GM08714 (cell line): Measurements from ENCODE around the gene ATF7IP2.
"Not testable (repeated sequence)": the region's sequence is repeated elsewhere in the genome, so short reads cannot be mapped to it uniquely, and the experiment has no call there.

Experiments
- H3K4me3 ChIP-seq: fragments of 200-500 bp; sonication (Bioruptor generic); 2 replicates; pipeline ENCODE4 v1.5.1; 2014; ENCODE audit warnings: mild to moderate bottlenecking, low read length, inconsistent platforms
- ZNF274 ChIP-seq: IDR thresholded peaks from 2 replicates; pipeline ENCODE4 v1.6.1; 2012; ENCODE audit warnings: mild to moderate bottlenecking, low read depth, low read length

ATF7IP2 gene, protein sequence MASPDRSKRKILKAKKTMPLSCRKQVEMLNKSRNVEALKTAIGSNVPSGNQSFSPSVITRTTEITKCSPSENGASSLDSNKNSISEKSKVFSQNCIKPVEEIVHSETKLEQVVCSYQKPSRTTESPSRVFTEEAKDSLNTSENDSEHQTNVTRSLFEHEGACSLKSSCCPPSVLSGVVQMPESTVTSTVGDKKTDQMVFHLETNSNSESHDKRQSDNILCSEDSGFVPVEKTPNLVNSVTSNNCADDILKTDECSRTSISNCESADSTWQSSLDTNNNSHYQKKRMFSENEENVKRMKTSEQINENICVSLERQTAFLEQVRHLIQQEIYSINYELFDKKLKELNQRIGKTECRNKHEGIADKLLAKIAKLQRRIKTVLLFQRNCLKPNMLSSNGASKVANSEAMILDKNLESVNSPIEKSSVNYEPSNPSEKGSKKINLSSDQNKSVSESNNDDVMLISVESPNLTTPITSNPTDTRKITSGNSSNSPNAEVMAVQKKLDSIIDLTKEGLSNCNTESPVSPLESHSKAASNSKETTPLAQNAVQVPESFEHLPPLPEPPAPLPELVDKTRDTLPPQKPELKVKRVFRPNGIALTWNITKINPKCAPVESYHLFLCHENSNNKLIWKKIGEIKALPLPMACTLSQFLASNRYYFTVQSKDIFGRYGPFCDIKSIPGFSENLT

DNA sequence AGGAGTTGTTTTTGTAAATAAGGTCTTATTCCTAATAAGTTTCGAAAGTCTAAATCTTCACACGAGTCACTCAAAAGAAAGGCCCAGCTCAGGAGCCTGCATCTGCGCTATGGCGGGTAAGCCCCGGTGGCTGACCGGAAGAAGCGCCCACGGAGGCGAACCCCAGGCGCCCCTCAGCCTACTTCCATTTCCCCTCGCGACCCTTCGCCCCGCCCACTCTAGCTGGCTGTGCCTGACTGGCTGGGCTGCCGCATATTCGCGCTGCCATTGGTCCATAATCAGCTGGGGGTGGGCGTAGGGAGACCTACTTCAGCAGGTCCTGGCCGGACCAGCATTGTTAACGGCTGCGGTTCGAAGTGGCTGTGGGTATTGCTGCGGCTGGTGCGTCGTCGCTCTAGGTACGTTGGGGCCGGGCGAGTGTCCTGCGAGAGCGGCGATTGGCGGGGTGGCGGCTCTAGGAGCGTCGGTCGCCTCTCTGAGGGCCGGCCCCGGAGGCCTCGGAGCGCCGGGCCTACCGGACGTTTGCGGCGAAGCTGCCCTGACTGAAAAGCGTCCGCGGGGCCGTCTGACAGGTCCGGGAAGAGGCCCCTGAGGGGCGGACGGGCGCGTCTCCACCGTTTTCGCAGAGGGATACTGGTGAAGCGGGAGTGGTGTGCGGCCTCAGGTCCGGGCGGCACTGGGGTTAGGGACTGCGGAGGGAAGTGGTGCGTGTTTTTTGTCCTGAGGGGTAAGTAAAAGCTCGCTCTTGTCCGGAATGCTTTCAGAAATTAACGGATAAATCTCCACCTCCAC lies at the start of gene ATF7IP2:
ATF7IP2 (plus strand) TSS at position 337 of the 792 bp plus-strand sequence. CDS start 44,560 bp downstream, outside the sequence.
- H3K4me3 ChIP-seq, result peak within 1 kb of the TSS; percentile 90
- no peak for TF ChIP-seq ZNF274

DNA sequence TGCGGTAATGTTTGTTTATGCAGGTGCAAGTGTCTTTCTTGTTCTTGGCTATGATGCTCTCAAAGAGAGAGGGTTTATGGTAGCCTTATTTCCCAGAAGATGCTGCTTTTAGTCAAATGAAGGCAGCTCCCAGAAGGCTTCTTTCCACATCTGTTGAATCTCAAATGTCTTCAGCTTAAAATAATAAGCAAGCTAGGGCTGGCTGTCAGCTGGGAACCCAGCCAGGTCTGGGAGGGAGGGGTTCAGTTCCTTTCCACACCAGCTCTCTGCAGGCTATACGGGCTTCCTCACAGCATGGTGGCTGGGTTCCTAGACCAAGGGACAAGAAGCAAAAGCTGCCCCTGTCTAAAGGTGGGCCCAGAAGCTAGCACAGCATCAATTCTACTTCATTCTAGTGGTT lies 47.4 kb upstream of the ATF7IP2 start:
- no peak overlapping the region for H3K4me3 ChIP-seq
- no peak for TF ChIP-seq ZNF274

DNA sequence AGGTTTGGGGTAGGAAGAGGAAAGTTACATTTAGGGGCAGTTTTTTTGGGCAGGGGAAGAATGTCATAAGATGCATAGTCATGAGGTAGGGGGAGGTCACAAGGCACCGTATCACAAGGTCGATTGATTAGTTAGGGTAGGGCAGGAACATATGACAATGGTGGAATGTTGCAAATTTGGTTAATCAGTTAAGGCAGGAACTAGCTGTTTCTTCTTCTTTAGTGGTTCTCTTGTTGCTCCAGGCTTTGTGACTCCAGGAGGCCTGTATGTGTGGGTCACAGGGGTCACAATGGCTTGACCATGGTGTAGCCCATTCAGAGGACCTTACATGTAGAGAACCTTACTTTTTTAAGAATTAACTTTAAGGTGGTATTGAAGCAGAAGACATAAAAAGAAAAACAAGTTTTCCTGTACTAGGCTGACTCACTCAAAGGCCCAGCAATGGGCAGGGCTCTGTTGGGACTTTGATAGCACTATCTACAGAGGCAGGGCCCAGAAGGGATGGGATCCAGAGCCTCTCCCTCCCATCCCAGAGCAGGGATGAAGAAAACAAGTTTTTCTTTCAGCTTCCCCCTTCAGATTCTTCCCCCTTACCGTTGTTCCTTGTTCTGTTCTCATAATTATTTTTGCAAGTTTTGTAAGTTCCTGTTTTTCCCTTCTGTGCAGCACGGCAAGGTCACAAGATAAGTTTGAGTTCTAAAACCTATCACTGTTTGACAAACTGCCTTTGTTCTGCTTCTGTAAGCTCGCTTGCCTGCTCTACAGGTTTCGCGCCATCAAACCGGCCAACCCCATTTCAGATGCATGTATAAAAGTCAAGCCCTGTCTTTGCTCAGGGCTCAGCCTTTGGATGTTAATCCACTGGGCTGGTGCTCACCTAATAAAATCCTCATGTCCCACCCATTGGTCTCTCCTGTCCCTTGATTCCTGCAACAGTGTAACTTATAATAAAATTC lies 45.8 kb upstream of the ATF7IP2 start:
- no peak overlapping the region for H3K4me3 ChIP-seq
- TF ChIP-seq ZNF274, result no peak

DNA sequence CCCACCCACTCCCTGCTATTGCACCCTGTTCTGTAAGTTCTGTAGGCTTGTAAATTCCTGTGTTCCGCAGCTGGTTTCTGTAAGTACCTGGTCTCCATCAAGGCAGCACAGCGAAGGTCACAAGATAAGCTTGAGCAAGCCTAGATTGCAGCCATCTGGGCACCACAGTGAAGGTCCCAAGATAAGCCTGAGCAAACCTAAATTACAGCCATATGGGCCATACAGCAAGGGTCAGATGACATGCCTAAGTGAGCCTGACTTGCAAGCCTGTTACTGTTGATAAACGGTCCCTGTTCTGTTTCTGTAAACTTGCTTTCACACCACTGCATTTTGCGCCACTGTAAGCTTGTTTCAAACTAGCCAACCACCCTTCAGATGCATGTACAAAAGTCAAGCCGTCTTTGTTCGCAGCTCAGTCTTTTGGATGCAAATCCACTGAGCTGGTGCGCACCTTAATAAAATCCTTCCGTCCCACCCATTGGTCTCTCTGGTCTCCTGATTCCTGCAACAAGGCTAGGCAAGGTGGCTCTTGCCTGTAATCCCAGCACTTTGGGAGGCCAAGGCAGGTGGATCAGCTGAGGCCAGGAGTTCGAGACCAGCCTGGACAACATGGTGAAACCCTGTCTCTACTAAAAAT lies 42.6 kb upstream of the ATF7IP2 start:
- TF ChIP-seq ZNF274, result no peak

DNA sequence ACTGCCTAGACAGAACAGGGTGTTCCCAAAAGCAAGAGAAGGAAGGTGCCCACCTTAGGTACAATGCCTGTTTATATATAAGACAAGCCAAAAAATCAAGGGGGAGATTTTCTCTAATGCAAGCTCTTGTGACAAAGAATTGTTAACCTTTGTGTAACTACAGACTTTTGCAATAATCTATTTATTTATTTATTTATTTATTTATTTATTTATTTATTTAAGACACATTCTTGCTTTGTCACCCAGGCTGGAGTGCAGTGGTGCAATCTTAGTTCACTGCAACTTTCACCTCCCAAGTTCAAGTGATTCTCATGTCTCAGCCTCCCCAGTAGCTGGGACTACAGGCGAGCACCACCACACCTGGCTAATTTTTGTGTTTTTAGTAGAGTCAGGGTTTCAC lies 41.2 kb upstream of the ATF7IP2 start:
- H3K4me3 ChIP-seq, result not testable (repeated sequence)

More for the DNA sequence above, 42.6 kb upstream of the ATF7IP2 start:
- H3K4me3 ChIP-seq, result no peak overlapping the region

DNA sequence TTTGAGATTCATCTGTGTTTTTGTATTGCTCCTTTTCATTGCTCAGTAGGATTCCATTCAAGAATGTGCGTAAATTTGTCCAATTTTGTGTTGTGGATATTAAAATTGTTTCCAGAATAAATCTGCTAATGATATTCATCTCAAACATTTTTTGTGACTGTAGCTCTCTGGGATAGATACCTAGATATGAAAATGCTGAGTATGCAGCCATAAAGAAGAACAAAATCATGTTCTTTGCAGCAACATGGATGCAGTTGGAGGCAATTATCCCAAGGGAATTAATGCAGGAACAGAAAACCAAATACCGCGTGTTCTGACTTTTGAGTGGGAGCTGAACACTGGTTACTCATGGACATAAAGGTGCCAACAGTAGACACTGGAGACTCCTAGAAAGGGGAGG lies 40.2 kb upstream of the ATF7IP2 start:
- H3K4me3 ChIP-seq, result no peak overlapping the region
- TF ChIP-seq ZNF274, result no peak

DNA sequence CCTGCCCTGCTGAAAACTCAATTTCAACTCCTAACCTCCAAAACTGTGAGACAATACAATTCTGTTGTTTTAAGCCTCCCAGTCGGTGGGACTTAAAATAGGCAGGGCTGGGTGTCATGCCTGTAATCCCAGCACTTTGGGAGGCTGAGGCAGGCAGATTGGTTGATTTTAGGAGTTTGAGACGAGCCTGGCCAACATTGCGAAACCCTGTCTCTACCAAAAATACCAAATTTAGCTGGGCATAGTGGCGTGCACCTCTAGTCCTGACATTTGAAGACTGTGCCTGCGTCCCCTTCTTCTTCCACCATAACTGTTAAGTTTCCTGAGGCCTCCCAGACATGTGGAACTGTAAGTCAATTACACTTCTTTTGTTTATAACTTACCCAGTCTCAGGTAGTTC lies 36.0 kb upstream of the ATF7IP2 start:
- TF ChIP-seq ZNF274, result no peak
- H3K4me3 ChIP-seq, result no peak overlapping the region

DNA sequence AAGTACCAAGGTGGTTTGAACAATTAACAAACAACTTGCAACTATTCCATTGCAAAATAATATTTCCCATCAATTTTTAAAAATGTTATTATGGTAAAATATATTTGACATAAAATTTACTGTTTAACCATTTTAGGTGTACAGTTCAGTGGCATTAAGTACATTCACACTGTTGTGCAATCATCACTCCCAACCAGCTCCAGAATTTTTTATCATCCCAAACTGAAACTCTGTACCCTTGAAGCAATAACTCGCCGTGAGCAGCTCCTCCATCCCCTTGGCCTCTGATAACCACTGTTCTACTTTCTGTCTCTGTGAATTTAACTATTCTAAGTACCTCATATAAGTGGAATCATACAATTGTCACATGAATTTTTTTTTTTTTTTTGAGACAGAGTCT lies 33.6 kb upstream of the ATF7IP2 start:
- TF ChIP-seq ZNF274, result no peak
- H3K4me3 ChIP-seq, result no peak overlapping the region

DNA sequence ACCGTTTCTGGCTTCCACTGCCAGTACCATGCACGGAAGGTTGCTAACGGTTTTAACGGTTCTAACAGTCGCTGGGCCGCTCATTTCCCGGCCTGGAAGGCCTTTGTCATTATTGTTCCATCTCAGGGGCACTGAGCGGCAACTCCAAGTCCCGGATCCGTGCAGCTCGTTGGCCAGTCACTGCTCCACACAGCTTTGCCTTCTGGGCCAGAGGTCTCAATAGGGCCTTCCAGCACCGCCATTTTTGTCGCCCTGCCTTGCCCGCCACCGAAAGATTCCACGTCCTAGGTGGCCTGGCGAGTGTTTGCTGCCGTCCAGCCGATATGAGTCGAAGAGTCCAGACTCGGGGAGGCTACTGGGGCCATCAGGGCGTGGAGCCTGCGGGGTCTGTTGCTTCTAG lies 30.3 kb upstream of the ATF7IP2 start:
- TF ChIP-seq ZNF274, result no peak
- H3K4me3 ChIP-seq, result no peak overlapping the region

DNA sequence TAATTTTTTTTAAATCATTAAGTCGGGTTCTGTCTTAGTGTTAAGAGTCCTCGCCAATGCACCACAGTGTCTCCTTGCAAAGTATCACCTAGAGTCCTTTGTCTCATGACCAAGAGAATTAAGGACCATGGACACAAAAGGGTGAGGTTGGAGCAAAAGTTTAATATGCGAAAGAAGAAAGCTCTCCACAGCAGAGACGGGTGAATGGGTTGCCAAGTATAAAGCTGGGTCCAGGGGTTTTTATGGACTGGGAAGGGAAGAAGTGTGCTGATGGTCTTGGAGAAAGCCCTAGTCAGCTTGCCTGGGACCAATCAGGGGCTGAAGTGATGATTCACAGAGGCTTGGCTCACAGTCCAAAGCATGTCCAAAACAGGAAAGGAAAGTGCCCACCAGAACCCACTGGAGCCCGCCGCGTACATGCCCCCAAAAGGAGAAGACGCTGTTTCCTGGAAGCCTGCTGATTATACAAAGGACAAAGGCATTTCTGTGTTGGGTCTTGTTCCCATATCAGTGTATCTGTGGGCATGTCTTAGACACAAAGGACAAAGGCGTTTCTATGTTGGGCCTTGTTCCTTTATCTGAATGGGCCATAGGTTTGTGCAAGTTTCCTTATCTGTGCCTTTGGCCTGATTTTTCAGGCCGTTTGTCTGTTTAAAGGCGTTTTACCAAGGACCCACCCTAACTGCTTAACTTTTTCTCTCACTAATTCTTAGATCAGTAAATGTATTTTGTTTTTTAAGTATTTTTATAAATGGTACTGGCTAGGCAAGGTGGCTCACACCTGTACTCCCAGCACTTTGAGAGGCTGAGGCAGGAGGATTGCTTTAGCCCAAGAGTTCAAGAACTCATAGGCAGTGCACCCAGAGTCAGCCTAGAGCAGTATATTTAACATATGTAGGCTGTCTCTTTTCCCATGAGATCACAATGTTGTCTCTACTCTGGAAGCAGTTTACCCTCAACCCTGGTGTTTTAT lies 28.7 kb upstream of the ATF7IP2 start:
- no peak for TF ChIP-seq ZNF274

DNA sequence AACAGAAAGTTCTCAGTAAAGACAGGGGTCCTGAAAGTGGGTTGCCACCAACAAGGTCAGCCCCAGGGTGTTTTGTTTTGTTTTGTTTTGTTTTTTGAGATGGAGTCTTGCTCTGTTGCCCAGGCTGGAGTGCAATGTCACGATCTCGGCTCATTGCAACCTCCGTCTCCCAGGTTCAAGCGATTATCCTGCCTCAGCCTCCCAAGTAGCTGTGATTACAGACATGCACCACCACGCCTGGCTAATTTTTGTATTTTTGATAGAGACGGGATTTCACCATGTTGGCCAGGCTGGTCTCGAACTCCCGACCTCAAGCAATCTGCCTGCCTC lies 24.1 kb upstream of the ATF7IP2 start:
- H3K4me3 ChIP-seq, result not testable (repeated sequence)

More for the DNA sequence above, 28.7 kb upstream of the ATF7IP2 start:
- H3K4me3 ChIP-seq, result no peak overlapping the region

DNA sequence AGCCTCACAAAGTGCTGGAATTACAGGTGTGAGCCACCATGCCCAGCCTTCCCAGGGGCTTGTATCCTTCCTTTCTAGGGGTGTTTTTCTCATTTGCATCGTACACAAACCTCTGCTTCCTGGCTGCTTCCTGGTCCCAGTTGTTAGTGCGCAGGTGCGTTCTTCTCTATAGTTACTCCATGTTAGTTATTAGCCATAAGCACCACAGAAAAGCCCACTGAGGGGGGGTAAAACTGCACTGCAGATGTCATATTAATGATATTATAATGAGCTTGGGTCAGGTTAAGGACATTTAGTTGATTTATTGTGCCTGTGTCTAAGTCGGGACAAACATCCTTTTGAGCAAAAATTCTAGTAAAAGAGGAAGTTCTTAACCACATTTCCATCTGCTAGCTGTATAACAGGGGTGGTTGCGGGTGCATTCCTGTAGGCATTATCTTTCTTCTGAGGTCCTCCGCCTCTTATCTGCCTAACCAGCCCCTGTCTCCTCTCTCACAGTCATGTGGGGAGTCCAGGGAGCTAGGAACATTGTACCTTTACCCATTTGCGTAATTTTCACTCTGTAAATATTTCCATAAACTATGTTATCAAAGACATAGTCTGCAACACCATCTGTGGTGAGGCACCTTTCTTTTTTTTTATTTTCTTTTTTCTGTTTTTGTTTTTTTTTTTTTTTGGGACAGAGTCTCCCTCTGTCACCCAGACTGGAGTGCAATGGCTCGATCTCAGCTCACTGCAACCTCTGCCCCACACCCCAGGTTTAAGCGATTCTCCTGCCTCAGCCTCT lies 23.6 kb upstream of the ATF7IP2 start:
- no peak for TF ChIP-seq ZNF274
- no peak overlapping the region for H3K4me3 ChIP-seq

DNA sequence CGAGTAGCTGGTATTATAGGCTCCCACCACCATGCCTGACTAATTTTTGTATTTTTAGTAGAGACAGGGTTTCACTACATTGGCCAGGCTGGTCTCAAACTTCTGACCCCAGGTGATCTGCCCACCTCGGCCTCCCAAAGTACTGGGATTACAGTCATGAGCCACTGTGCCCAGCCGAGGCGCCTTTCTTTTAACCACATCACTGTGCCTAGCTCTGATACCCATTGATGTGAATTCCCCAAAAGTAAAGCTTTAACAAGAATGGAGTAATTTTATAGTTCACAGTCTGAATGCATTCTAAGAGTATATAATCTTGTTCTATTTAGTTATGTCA lies 23.0 kb upstream of the ATF7IP2 start:
- not testable (repeated sequence) for H3K4me3 ChIP-seq

DNA sequence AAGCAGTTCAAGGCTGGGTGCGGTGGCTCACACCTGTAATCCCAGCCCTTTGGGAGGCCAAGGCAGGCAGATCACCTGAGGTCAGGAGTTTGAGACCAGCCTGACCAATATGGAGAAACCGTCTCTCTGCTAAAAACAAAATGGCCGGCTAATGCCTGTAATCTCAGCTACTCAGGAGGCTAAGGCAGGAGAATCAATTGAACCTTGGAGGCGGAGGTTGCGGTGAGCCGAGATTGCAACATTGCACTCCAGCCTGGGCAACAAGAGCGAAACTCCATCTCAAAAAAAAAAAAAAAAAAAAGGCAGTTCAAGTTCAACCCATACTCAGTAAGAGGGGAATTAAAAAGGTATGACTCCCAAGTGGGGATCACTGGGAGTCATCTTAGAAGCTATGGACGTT lies 19.2 kb upstream of the ATF7IP2 start:
- H3K4me3 ChIP-seq, result not testable (repeated sequence)
